ENCODE data around the gene MAX. TPM values are rescaled to one million over a fixed set of nuclear protein-coding genes. Genes with fewer than 3 reads are reported as not detected.

The MAX gene
- total and polyA plus RNA-seq, 9 of the 15 experiments (the other 6 are each of a cell fraction or from before 2014, with no cell fraction given) = 15.4 to 96.5 (median 51.6) TPM

GRCh38 chr14:65103150-65103760 is 938 bp upstream of the MAX start:
- Histone ChIP-seq H3K4me1 (replicated peaks in 1 of 2; ENCODE audit: control insufficient read depth in 2 of 2, insufficient read depth in 2 of 2, low read length in 2 of 2) (peaks cover 23 to 30% of the 10 kb centered on the region in 2 experiments), H2AFZ (ENCODE audit: low read depth, low read length) (peak overlapping the region; percentile 91), H4K20me1 (replicated peaks; ENCODE audit: control insufficient read depth, insufficient read depth, low read length) (no peaks in the 10 kb centered on the region), H3K36me3 (ENCODE audit: control insufficient read depth, insufficient read depth, low read length) (peaks cover 22% of the 10 kb centered on the region), H3K4me3 (peak overlapping the region; percentile 66), H3K79me2 (ENCODE audit: control insufficient read depth, insufficient read depth, low read length) (peaks cover 38% of the 10 kb centered on the region), H3K9me1 (ENCODE audit: control insufficient read depth, insufficient read depth, low read length) (no peaks in the 10 kb centered on the region), H3K4me2 (ENCODE audit: insufficient read depth, low read length) (peak overlapping the region; percentile 89), H3K27me3 (ENCODE audit: control insufficient read depth in 2 of 2, insufficient read depth in 2 of 2, low read length in 2 of 2) (no peaks in the 10 kb centered on the region), H3K9me3 (replicated peaks; ENCODE audit: control insufficient read depth, insufficient read depth, low read depth, low read length) (no peaks in the 10 kb centered on the region), H3K27ac (ENCODE audit: extremely low read depth, low read depth, low read length) (peak overlapping the region; percentile 63), H3K9ac (ENCODE audit: insufficient read depth in 1 of 2, low read depth in 2 of 2, low read length in 2 of 2) (peak overlapping the region; percentile 63 to 89)
- FAIRE-seq (no peak), ATAC-seq (no peak; the same call in 2 of the 3 replicates), DNase-seq (ENCODE audit: extremely low read depth in 1 of 4, low spot score in 3 of 4) (peak in 1 of 4 experiments; percentile 44)
- in situ Hi-C loops (cut with MboI) = no loop called here
- intact Hi-C loops (cut with micrococcal nuclease) = loop anchor here (2.0 to 5.0 kb wide), 2 partner anchors 61 to 116 kb away; partner anchors contain the start of gene FNTB
- 6% methylated on average over 22 of the region's 22 CpGs for WGBS (ENCODE audit: insufficient coverage, low coverage, missing lambda C conversion rate)
- ChIA-PET POLR2A (interaction anchor here (0.6 to 1.4 kb wide), 5 partner anchors 10 to 95 kb away, joined by 3 to 4 read pairs (median 3); no protein-coding TSS in a partner anchor), CTCF (ENCODE audit: low intra/inter-chr PET ratio) (no interaction called here)
- BruUV-seq (replicated peaks) = TSS peak; percentile 93
- TF ChIP-seq NFE2 (IDR thresholded peaks at IDR 0.05; ENCODE audit: low read depth) (no peak), ZNF212 (CRISPR knock-in tag; IDR thresholded peaks at IDR 0.05) (no peak), ZNF324 (CRISPR knock-in tag; IDR thresholded peaks at IDR 0.05) (0 out of 2 replicates have a peak, but pooled peaks have one; percentile 37), ZBTB11 (CRISPR knock-in tag; IDR thresholded peaks at IDR 0.05) (0 out of 6 replicates have a peak, but pooled peaks of 1 of the 3 experiments have one; percentile 3), YY1 (IDR thresholded peaks at IDR 0.05; ENCODE audit: borderline replicate concordance in 1 of 3, control insufficient read depth in 1 of 3, extremely low read depth in 1 of 3, insufficient read depth in 3 of 3, insufficient read length in 1 of 3, insufficient replicate concordance in 2 of 3, low read depth in 1 of 3, low read length in 2 of 3) (peak in 1 of 3 experiments; percentile 51), ZNF253 (CRISPR knock-in tag; conservative IDR thresholded peaks at IDR 0.05) (no peak), ZNF780A (CRISPR knock-in tag; IDR thresholded peaks at IDR 0.05) (no peak), VEZF1 (CRISPR knock-in tag; IDR thresholded peaks at IDR 0.05) (no peak), SIN3A (IDR thresholded peaks at IDR 0.05; ENCODE audit: borderline replicate concordance in 2 of 2, control insufficient read depth in 1 of 2, low read depth in 2 of 2, low read length in 2 of 2) (peak in 1 of 2 experiments; percentile 21; a peak in 1 of 4 replicates), ZNF175 (CRISPR knock-in tag; IDR thresholded peaks at IDR 0.05; ENCODE audit: low read depth) (no peak), BCOR (IDR thresholded peaks at IDR 0.05) (0 out of 2 replicates have a peak, but pooled peaks have one; percentile 4), BHLHE40 (IDR thresholded peaks at IDR 0.05; ENCODE audit: low read length) (peak; percentile 86), CXXC5 (CRISPR knock-in tag; IDR thresholded peaks at IDR 0.05) (peak; percentile 41)

Measured in K562 (cell line).